CD4-positive, alpha-beta T cell treated with Interleukin-1 beta for 1 hour (primary cell): ENCODE data around the gene CTNNBL1.
"Not testable (repeated sequence)": the region's sequence is repeated elsewhere in the genome, so short reads cannot be mapped to it uniquely, and the experiment has no call there.

ENCODE experiments used
- DNase-seq, 2 donors: peaks; one replicate each; pipeline ENCODE4 v3.0.0-alpha.2; 2020 to 2022

Gene CTNNBL1

DNA sequence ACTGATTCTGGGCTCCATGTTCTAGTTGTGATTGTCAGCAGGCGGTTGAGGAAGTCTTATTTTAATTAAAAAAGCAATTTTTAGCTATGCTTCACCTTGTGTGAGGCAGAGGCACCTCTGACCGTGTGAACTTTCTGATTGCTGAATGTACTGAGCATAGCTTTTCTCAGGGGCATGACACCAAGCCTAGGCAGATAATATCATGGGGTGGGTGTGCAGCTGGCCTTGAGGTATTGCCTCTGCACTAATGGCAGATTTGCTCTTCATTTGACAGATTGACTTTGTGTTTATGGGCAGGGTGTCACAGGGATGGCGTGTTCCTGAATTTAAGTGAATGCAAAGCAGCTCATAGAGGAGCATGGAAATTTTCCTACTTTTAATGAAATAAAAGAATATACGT, 19.6 kb downstream of the CTNNBL1 start:
- DNase-seq: no peak

DNA sequence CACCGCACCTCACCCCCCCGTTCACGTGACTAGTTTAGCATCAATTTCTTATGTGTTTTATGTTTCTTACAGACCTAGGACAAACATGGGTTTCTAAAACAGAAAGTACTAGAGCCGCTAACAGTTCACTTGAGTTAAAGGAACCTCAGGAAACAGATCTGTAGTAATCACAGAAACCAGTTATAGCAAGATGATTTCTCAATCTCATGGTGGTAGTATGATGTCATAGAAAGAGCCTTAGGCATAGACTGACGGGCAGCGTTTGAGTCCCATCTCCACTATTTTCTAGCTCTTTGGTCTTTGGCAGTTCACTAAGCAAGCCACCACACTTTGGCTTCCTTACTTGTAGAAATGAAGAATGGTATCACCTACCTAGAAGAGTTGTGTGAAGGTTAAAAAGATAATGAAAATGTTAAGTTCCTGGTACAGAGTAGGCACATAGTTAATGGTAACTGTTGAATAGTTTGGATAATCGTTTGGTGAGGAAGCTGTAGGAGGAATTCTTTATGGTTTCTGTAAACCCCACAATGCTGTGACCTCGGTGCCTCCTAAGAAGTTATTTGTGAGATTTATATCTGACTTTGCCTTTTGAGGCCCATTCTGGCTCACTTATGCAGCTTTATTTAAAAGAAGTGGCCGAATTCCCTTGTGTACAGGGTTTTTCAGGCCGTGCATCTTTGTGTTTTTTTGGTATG, 21.3 kb downstream of the CTNNBL1 start:
- no peak for DNase-seq

DNA sequence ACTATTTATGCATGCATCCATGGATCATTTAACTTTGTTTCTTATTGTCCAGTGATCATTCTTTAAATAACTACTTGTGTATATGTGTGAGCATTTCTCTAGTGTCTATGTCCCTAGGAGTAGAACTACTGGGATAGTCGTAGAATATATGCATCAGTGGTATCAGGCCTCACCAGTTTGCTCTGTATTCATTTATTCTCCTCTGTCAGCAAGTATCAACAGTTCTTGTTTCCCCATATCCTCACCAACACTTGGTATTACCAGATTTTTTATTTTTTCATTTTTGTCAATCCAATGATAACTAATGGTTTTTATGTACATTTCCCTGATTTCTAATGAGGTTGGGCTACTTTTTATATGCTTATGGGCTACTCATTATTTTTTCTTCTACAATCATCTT, 27.9 kb downstream of the CTNNBL1 start:
- DNase-seq: no peak

DNA sequence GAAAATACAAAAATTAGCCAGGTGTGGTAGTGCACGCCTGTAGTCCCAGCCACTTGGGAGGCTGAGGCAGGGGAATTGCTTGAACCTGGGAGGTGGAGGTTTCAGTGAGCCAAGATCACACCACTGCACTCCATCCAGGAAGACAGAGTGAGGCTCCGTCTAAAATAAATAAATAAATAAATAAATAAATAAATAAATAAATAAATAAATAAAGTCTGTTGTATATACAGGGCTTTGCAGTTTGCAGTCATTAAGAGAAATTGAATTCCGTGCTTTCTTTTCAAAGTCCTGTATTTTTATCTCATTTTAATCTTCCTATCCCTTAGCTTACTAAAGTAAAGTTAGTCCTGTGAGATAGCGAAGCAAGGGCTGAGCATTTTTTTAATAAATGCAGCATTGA, 28.5 kb downstream of the CTNNBL1 start:
- DNase-seq: not testable (repeated sequence)

DNA sequence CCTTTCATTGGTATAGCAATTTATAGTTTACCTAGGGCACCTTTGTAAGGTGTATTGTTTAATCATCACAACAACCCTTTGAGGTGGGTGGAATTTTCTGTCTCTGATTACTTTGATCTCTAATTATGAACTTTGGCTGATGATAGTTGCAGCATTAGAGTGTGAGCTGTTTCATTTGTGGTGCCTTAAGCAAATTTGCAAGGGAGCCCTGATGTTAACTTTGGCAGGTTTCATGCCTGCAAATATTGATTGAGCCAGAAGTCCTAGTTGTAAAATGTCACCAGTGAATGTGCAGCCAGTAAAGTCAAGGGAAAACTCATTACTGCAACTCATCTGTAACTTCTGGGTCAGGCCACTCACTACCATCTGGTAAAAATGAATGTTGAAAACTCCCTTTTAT, 29.8 kb downstream of the CTNNBL1 start:
- DNase-seq: no peak

DNA sequence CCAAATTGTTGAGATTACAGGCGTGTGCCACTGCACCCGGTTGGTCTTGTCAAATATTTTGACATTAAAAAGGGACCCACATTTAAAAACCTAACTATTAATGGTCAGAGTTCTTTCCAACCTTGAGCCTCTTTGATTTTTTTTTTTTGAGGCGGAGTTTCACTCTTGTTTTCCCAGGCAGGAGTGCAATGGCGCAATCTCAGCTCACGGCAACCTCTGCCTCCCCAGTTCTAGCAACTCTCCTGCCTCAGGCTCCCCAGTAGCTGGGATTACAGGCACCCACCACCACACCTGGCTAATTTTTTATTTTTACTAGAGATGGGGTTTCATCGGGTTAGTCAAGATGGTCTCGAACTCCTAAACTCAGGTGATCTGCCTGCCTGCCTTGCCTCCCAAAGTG, 31.3 kb downstream of the CTNNBL1 start:
- DNase-seq: no peak

DNA sequence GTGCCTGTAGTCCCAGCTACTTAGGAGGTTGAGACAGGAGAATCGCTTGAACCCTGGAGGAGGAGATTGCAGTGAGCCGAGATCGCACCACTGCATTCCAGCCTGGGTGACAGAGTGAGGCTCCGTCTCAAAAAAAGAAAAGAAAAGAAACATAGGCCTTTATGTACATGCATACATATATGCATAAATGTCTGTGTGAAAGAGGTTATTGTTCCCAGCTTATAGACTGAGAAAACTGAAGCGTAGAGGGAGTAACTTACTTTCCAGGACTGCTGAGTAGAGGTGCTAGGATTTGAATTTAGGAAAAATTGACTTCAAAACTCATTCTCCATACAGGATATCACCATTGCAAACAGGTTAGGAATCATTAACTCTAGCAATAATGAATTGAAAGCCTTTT, 32.0 kb downstream of the CTNNBL1 start:
- no peak for DNase-seq

DNA sequence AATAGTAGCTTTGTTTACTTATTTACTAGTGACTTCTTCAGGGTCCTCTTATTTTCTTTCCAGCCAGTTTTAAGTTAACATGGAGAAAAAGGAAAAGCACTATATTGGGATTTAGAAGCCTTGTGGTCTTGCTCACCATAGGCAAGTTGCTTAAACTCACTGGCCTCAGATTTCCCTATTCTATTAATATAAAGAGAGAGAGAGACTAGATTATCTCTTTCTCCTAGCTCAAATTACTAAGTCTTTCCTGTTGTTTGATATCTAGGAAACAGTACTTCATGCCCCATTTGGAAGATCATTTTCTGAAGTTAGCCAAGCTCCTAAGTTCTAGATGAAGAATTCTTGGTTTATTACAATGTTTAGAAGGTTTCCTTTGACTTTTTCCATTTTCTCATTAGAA, 32.5 kb downstream of the CTNNBL1 start:
- DNase-seq: no peak

DNA sequence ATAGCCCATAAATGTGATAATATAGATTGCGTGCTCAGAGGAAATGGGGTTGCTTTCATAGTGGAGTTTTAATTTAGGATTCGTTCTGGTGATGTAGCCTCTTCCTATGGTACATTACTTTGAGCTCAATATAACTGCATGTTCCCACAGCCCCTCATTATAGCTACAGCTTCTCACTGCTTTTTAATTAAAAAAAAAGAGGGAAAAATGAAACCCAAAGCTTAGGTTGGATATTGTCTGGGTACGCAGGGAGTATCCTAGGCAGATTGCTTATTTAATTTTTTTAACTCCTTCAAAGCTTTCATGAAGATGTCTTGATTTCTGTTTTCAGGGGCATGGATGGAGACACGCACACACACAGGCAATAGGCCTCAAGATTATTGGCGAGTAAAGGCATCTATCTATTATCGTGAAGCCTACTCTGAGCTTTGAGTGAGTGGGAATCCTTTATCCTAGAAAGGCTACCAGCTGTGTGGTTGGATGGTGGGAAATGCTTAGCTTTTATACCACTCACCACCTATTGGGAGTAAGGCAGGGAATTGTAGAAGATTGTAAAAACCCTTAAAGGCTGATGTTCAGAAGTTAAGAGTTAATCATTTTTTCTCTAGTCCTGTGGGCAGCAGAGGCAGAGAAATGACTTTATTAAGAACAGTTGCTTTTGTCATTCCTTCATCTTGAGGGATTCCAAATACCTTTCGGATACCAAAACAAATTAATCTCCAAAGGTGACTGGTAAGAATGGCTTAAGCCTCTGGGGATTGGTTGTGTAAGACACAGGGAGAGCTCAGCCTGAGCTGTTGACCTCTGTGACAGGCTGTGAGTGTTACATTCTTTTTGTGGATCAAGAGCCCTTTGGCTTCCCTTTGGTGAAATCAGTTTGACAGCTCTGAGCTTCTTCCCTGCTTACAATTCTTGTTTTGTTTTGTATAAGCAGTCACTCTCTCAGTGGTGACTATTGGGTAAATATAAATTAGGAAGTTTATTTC, 33.4 kb downstream of the CTNNBL1 start:
- no peak for DNase-seq

DNA sequence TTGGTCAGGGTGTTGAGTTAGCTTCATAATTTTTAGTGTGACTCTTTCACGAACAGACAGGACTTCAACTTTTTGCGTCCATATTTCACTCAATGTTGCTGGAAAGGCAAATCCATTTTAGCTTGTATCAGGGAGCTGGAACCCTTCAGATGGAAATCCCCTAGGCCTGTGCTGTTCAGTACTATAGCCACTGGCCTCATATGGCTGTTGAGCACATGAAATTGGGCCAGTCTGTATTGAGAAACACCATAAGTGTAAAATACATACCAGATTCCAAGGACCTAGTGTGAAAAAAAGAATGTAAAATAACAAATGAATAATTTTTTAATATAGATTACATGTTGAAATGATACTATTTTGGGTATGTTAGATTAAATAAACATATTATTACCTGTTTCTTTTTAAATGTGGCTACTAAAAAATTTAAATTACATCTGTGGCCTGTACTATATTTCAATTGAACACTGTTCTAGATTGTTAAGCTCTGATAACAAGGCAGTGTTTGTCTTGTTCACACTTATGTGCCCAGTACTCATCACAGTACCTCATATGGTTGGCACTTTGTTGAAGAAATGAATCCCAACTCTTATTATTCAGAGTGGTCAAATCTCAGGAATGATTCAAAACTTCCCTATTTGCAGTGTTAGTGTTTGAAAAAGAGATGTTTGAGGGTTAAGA, 34.3 kb downstream of the CTNNBL1 start:
- DNase-seq: no peak

DNA sequence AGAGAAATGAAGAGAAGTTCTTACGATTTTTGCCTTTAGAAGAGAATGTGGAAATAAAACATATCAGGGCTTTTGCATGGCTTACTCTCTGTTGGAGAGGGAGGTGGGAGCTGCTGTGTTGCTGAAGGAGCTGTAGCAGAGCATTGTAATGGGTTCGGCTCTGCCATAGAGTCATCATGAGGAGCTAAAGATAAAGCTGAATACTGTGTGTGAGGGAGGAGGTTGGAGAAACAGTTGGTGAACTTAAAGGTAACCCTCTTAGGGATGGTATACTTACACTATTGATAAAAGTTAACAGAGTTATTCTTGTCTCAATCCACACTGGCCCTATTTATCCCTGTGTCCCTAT, 34.8 kb downstream of the CTNNBL1 start:
- DNase-seq: no peak

DNA sequence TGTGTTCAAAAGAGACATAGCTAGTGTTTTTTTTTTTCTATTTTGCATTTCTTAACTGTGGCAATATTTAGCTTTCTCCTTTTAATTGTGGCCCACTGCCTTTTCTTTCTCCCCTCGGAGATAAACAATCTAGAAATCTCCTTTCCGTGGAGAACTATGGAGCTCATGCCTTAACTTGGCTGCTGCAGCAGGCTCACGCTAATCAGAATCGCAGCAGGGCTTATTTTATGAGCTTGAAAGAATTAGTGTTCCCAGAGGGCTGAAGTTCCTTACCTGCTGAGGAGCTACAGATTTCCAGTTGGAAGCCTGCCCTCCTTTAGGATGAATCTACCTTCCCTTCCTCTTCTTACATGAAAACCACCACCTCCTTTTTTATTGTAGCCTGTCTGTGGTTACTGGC, 35.6 kb downstream of the CTNNBL1 start:
- no peak for DNase-seq

DNA sequence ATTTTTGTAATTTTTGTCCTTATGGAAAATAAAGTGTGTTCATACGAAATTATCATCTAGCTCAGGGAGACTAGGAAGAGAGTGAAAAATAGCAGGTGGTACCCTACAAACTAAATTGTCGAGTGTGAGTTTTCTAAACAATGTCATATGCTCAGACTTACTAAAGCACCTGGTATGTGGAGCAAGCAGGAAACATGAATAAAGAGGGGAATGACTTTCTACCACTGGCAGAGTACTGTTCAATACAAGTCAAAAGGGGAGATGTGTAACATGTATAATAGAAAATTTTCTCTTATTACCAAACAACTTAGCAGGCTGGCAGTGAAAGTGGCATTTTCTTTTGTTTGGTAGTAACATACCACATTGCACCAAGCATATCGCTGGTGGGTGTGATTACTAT, 36.1 kb downstream of the CTNNBL1 start:
- DNase-seq: no peak

DNA sequence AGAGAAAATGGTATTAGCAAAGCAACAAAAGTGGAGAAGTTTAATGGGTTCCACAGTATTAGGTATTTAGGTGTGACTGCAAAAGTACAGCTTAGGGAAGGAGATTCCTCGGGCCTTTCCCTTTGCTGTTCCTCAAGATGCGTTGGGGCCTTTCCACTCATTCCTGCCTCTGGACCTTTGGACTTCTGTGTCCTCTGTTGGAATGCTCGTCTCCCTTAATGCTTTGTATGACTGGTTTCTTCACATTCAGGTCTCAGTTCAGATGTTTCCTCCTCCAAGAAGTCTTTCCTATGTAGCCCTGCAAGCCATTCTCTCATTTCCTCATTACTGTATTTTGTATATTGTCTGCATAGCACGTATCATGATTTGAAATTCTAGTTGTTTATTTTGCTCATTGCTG, 39.6 kb downstream of the CTNNBL1 start:
- no peak for DNase-seq

DNA sequence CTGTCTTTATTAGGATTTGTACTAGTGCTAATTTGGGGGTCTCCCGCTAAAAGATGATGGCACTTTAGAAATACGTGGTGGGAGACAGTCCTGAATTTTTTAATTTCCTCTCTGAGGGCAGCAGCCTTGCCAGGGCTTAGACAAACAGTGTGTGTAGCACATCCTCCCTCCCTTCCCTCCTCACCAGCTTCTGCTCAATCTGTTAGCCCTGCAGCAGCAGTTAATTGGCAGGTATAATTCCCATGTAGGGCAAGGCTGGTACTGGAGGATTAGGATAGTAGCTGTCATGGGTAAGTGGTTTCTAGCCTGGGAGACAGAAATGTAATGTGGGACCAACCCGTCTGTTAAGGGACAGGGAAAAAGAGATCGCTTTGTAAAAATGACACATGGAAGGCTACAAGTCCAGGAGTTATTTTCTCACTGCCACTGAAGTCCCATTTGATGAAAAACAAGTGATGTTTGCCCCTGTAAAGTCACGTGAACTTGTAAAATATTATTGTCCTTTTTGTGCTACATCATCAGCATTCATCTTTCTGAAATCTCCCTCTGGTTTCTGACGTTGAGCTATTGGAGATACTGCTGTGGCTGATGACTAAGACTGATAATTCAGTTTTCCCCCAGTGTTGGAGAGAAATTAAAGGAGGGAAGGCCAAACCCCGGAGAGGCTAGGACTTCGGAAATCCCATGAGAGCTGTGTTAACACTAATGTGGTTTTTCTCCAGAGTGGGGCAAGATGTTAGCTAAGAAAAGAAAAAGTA, 40.6 kb downstream of the CTNNBL1 start:
- DNase-seq: no peak

DNA sequence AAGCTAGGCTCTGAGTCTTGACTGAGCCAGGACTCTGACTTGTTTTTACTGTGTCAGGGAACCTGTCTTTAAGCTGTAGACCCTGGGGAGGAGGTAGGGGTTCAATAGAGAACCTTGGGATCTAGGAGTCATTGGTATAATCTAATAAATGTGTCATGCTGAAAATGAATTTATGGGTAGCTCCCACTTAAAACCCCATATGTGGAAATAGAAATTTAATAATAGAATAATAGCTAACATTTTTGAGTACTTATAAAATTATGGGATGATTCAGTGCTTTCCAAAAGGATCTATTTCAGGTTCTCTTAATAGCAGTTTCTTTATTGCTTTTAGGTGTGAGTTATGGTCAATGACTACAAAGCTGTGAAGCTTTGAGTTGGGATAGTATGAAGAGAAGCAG, 41.7 kb downstream of the CTNNBL1 start:
- no peak for DNase-seq

DNA sequence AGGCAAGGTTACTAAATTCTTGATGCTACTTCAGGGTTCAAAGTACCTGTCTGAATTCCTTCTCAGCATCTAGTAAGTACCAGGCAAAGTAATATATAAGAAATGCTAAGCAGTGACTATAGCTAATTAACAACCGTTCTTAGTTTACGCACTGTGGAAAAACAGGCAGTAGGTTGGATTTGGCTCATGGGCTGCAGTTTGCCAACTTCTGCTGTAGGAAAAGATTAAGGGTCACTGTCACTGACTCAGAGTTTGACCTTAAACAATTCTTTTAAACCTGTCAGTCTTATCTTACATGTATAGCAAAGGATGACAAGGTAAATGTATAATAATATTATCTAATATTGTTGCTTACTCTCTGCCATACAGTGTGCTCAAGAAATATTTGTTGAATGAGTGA, 42.3 kb downstream of the CTNNBL1 start:
- DNase-seq: no peak

DNA sequence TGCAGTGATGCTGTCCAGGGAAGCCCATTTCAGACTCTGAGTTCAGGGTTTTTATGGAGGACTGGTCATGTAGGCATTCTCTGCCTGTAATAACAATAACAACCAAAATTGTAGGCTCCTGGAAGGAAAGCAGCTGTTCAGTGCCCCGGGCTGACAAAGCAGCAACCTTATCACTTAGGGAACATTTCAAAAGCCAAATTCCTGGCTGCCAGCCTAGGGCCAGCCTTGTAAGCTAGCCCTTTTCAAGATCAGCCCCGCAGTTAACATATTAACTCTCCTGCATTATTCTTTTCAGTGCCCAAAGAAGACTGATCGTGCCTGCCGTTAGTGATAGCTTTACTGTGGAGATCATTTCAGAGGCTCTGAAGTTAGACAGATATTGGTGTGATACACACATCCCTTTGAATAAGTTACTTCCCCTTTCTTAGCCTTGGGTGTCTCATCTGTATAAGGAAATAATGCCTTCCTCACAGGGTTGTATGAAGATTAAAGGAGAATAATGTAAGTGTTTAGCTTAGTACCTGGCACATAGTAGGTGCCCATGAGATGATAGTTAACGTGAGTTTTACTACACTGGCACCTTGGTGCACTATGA, 44.1 kb downstream of the CTNNBL1 start:
- DNase-seq: no peak

DNA sequence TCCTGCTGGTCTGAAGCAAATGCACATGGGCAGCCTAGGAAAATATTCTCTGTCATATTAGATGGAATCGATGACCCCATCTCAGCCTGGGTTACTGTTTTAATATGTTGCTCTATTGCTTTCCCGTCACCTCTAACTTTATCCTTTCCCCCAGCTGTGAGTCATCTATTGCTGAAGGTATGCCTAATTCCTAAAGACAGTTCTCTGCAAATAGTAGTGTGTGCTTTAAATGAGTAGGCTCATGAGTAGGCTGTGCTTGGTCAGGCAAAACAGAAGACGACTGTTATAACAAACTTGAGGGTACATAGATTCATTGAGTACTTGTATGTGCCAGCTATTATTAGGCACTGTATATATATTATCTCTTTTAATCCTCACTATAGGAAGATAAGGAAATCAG, 47.2 kb downstream of the CTNNBL1 start:
- DNase-seq: no peak

DNA sequence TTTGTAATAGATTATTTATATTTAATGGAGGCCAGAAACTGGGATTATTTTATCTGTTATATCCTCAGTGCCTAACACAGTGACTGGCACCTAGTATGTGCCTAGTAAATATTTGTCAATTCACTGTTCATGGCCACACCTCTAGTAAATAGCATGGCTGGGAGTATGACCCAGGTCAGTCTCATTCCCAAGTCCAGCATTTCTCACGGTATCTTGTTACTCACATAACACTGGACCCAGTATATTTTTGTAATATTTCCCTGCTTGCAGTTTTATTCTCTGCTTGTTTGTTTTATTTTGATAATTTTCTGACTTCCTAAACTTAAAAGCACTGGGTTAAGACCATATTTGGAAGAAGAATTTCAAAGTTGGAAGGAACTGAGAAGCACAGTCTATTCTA, 47.7 kb downstream of the CTNNBL1 start:
- no peak for DNase-seq

DNA sequence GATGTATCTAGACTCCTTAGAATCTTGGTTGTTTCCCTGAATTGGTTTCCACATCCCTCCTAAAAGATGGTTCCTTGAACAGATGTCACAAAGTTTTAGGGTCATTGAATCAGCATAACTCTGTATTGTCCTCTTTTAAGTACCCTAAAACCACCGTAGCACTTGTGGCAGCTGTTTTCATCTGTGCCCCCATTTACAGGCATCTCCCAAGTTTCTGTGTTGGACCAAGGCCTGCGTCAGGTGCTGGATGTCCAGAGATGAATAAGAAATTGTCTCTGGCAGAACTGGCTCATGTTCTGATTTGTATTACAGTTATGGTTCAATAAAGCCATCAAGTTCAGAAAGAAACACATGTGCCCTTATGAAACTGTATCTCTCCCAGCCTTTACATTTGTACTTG, 48.3 kb downstream of the CTNNBL1 start:
- DNase-seq: no peak

DNA sequence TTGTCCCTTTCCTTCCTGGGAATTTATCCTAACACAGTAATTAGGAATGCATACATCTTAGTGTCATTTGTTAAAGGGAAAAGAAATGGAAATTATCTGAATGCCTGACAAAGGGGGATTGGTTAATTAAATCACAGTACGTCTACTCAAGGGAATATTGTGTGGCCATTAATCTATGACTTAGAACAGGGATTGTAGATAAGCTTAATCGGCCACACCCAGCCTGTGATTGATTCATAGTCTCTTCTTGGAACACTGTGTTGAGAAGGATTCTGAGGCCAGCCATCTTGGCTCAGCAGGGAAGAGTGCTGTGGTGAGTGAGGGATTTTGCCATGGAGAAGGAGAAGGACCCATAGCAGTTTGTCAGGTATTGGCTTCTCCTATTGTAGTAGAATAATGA, 50.5 kb downstream of the CTNNBL1 start:
- no peak for DNase-seq

DNA sequence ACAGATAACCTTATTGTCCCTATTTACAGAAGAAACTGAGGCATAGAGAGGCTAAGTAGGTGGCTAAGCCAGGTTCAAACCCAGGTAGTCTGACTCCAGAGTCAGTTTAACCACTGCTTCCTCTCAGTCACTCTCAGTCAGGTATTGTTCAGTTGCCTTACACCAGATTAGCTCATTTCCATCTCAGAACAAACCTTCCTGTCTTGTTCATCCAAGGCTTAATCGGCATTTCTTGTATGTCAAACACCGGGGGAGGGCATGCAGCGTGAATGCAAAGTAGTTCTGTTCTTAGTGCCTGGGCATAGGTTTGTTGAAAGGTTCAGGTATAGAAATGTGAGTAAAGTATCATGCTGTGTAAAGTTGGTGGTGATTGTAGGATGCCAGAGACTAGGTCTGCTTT, 51.7 kb downstream of the CTNNBL1 start:
- DNase-seq: peak in 1 of 2 donors; percentile 26
